Liver (tissue), 10 donors: ENCODE data around the gene SAFB2. TPM values are rescaled to one million over a fixed set of nuclear protein-coding genes. Genes with fewer than 3 reads are reported as not detected.

ENCODE experiments used
- DNase-seq: peaks from one replicate; pipeline ENCODE4 v3.0.0-alpha.2; 2017; ENCODE audit warnings: low spot score
- H3K27ac ChIP-seq, 2 donors: one replicate each; pipeline ENCODE4 v1.7.0; 2013; ENCODE audit warnings: inconsistent platforms in 2 of 2, low read length in 2 of 2, control low read depth in 1 of 2, low read depth in 1 of 2, mild to moderate bottlenecking in 1 of 2
- H3K27me3 ChIP-seq, 4 donors: one replicate each; pipeline versions ENCODE4 v1.6.1 to v1.7.0; 2013; ENCODE audit warnings: low read length in 3 of 4, inconsistent platforms in 1 of 4, mild to moderate bottlenecking in 1 of 4, moderate library complexity in 1 of 4; ENCODE audit not compliant: control insufficient read depth in 4 of 4, insufficient read depth in 4 of 4
- H3K36me3 ChIP-seq, 4 donors: one replicate each; pipeline versions ENCODE4 v1.6.1 to v1.7.0; 2013; ENCODE audit warnings: low read length in 3 of 4, mild to moderate bottlenecking in 3 of 4, low read depth in 1 of 4, moderate library complexity in 1 of 4; ENCODE audit not compliant: control insufficient read depth in 4 of 4, insufficient read depth in 3 of 4
- H3K4me1 ChIP-seq, 4 donors: one replicate each; pipeline versions ENCODE4 v1.6.1 to v1.7.0; 2013; ENCODE audit warnings: low read length in 3 of 4, mild to moderate bottlenecking in 3 of 4, moderate library complexity in 1 of 4; ENCODE audit not compliant: control insufficient read depth in 4 of 4, insufficient read depth in 4 of 4
- H3K4me3 ChIP-seq, 3 donors: one replicate each; pipeline versions ENCODE4 v1.6.1 to v1.7.0; 2013; ENCODE audit warnings: low read length in 3 of 3, control low read depth in 1 of 3, low read depth in 1 of 3, mild to moderate bottlenecking in 1 of 3
- H3K9ac ChIP-seq, 2 donors: one replicate each; pipeline ENCODE4 v1.7.0; 2013; ENCODE audit warnings: low read length in 2 of 2, mild to moderate bottlenecking in 2 of 2, moderate library complexity in 2 of 2, control low read depth in 1 of 2, low read depth in 1 of 2
- H3K9me3 ChIP-seq, 4 donors: one replicate each; pipeline versions ENCODE4 v1.6.1 to v1.7.0; 2013; ENCODE audit warnings: low read length in 3 of 4; ENCODE audit not compliant: control insufficient read depth in 4 of 4
- EGR1 ChIP-seq, 2 donors: IDR thresholded peaks; 2 replicates each; pipeline ENCODE4 v1.6.1; 2016 to 2018; ENCODE audit warnings: antibody characterized with exemption in 2 of 2, low read depth in 2 of 2
- FOXA1 ChIP-seq: IDR thresholded peaks from 2 replicates; pipeline ENCODE4 v1.6.1; 2016; ENCODE audit warnings: antibody characterized with exemption
- FOXA2 ChIP-seq: IDR thresholded peaks from 2 replicates; pipeline ENCODE4 v1.6.1; 2016; ENCODE audit warnings: antibody characterized with exemption
- GABPA ChIP-seq, 2 donors: IDR thresholded peaks in 1 of 2; conservative IDR thresholded peaks in 1 of 2; 2 replicates each; pipeline ENCODE4 v1.6.1; 2016; ENCODE audit warnings: antibody characterized with exemption in 2 of 2, mild to moderate bottlenecking in 1 of 2, moderate library complexity in 1 of 2
- HNF4A ChIP-seq, 2 donors: conservative IDR thresholded peaks; 2 replicates each; pipeline ENCODE4 v1.6.1; 2016; ENCODE audit warnings: antibody characterized with exemption in 2 of 2, mild to moderate bottlenecking in 2 of 2
- HNF4G ChIP-seq: IDR thresholded peaks from 2 replicates; pipeline ENCODE4 v1.6.1; 2016; ENCODE audit warnings: antibody characterized with exemption
- JUND ChIP-seq, 2 donors: IDR thresholded peaks; 2 replicates each; pipeline ENCODE4 v1.6.1; 2016; ENCODE audit warnings: antibody characterized with exemption in 2 of 2
- NR2F2 ChIP-seq: IDR thresholded peaks from 2 replicates; pipeline ENCODE4 v1.6.1; 2016; ENCODE audit warnings: antibody characterized with exemption
- RAD21 ChIP-seq, 2 donors: IDR thresholded peaks; 2 replicates each; pipeline ENCODE4 v1.6.1; 2016; ENCODE audit warnings: antibody characterized with exemption in 2 of 2, mild to moderate bottlenecking in 2 of 2
- RXRA ChIP-seq, 2 donors: IDR thresholded peaks; 2 replicates each; pipeline ENCODE4 v1.6.1; 2017 to 2018; ENCODE audit warnings: antibody characterized with exemption in 2 of 2, mild to moderate bottlenecking in 1 of 2
- SP1 ChIP-seq: IDR thresholded peaks from 2 replicates; pipeline ENCODE4 v1.6.1; 2018; ENCODE audit warnings: antibody characterized with exemption, mild to moderate bottlenecking
- TAF1 ChIP-seq: conservative IDR thresholded peaks from 2 replicates; pipeline ENCODE4 v1.6.1; 2016; ENCODE audit warnings: antibody characterized with exemption, mild to moderate bottlenecking
- YY1 ChIP-seq: IDR thresholded peaks from 2 replicates; pipeline ENCODE4 v1.6.1; 2016; ENCODE audit warnings: antibody characterized with exemption, mild to moderate bottlenecking
- WGBS: extraction: QIAGEN DNeasy Blood & Tissue Kit; methylation state at CpG from one replicate; pipeline ENCODE4 v1.1.7; 2013; 5-methylcytosine and 5-hydroxymethylcytosine counted together
- polyA plus RNA-seq, 2 donors: library from polyadenylated mRNA; stranded (reverse) in 1 of 2; unstranded in 1 of 2; fragments of 200-250 nt in 1 of 2; fragments of >200 nt in 1 of 2; fragmentation: Nextera tagmentation in 1 of 2; extraction: Ambion mirVana in 1 of 2; gene quantifications; one replicate each; pipeline versions ENCODE4 v1.2.1 to v1.2.3, GENCODE V29; 2013 to 2015
- small RNA-seq: library from RNA; depleted of rRNA; stranded (forward); fragments of <200 nt; gene quantifications from one replicate; pipeline ENCODE3, GENCODE V24; 2014
- total RNA-seq, 2 donors: library from RNA; depleted of rRNA; stranded (reverse); fragments of >200 nt; gene quantifications; one replicate each; pipeline ENCODE4 v1.2.3, GENCODE V29; 2014
- TF ChIP-seq, protein P1 (sequence below): fragments of 150-350 bp; IDR thresholded peaks from 2 replicates; pipeline ENCODE4 v1.5.1; 2017; ENCODE audit warnings: improper control_type of control experiment, low read depth, low read length; ENCODE audit not compliant: missing input control
- TF ChIP-seq, protein P2 (sequence below): IDR thresholded peaks from 2 replicates; pipeline ENCODE4 v1.6.1; 2016; ENCODE audit warnings: antibody characterized with exemption, mild to moderate bottlenecking
- TF ChIP-seq, protein P3 (sequence below): IDR thresholded peaks from 2 replicates; pipeline ENCODE4 v1.6.1; 2016; ENCODE audit warnings: antibody characterized with exemption
- TF ChIP-seq, protein P4 (sequence below): IDR thresholded peaks from 2 replicates; pipeline ENCODE4 v1.6.1; 2016; ENCODE audit warnings: antibody characterized with exemption
- TF ChIP-seq, protein P5 (sequence below): IDR thresholded peaks from 2 replicates; pipeline ENCODE4 v1.6.1; 2016; ENCODE audit warnings: antibody characterized with exemption
- donor health status: healthy.
- donor health status: healthy.
- donor health status: healthy.
- donor health status: healthy.
- donor health status: healthy.

The SAFB2 gene
- total and polyA plus RNA-seq, 4 donors, result 18.7 to 57.8 (median 28.5) TPM

DNA sequence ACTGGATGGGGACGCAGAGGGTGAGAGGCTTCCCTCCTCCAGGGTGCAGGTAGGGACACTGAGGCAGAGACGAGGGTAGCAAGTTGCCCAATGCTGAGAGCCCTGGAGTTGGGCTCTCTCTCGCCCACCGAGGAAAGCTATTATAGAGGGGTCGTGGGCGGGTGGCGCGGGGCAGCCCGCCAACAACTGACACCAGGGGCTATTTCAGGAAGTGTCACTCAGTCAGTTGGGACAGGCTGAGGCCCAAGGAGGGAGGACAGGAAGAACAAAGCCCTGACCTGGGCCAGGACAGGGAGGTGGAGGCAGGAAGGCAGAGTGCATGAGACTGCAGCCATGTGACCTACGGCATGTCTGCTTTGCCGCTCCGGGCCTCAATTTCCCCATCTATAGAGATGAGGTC, 84.7 kb downstream of the SAFB2 start:
- no peak overlapping the region for H3K27ac ChIP-seq
- 86% methylated on average over 12 of the region's 12 CpGs for WGBS

More for the DNA sequence above, 84.7 kb downstream of the SAFB2 start:
- Histone ChIP-seq H3K4me1 (no peaks in the 10 kb centered on the region), H3K4me3 (no peak overlapping the region), H3K27me3 (peaks cover 0 to 3% (median 0%) of the 10 kb centered on the region in 4 donors), H3K9ac (no peak overlapping the region), H3K9me3 (peaks cover 9 to 20% (median 16%) of the 10 kb centered on the region in 4 donors), H3K36me3 (no peaks in the 10 kb centered on the region)
- no peak for TF ChIP-seq RAD21 (IDR thresholded peaks at IDR 0.05)
- TF ChIP-seq NR2F2, result no peak
- no peak for TF ChIP-seq EGR1 (IDR thresholded peaks at IDR 0.05; ENCODE audit: low read depth in 2 of 2)
- TF ChIP-seq, protein P1, sequence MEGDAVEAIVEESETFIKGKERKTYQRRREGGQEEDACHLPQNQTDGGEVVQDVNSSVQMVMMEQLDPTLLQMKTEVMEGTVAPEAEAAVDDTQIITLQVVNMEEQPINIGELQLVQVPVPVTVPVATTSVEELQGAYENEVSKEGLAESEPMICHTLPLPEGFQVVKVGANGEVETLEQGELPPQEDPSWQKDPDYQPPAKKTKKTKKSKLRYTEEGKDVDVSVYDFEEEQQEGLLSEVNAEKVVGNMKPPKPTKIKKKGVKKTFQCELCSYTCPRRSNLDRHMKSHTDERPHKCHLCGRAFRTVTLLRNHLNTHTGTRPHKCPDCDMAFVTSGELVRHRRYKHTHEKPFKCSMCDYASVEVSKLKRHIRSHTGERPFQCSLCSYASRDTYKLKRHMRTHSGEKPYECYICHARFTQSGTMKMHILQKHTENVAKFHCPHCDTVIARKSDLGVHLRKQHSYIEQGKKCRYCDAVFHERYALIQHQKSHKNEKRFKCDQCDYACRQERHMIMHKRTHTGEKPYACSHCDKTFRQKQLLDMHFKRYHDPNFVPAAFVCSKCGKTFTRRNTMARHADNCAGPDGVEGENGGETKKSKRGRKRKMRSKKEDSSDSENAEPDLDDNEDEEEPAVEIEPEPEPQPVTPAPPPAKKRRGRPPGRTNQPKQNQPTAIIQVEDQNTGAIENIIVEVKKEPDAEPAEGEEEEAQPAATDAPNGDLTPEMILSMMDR, result no peak
- TF ChIP-seq, protein P2, sequence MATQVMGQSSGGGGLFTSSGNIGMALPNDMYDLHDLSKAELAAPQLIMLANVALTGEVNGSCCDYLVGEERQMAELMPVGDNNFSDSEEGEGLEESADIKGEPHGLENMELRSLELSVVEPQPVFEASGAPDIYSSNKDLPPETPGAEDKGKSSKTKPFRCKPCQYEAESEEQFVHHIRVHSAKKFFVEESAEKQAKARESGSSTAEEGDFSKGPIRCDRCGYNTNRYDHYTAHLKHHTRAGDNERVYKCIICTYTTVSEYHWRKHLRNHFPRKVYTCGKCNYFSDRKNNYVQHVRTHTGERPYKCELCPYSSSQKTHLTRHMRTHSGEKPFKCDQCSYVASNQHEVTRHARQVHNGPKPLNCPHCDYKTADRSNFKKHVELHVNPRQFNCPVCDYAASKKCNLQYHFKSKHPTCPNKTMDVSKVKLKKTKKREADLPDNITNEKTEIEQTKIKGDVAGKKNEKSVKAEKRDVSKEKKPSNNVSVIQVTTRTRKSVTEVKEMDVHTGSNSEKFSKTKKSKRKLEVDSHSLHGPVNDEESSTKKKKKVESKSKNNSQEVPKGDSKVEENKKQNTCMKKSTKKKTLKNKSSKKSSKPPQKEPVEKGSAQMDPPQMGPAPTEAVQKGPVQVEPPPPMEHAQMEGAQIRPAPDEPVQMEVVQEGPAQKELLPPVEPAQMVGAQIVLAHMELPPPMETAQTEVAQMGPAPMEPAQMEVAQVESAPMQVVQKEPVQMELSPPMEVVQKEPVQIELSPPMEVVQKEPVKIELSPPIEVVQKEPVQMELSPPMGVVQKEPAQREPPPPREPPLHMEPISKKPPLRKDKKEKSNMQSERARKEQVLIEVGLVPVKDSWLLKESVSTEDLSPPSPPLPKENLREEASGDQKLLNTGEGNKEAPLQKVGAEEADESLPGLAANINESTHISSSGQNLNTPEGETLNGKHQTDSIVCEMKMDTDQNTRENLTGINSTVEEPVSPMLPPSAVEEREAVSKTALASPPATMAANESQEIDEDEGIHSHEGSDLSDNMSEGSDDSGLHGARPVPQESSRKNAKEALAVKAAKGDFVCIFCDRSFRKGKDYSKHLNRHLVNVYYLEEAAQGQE, result no peak
- TF ChIP-seq HNF4A (conservative IDR thresholded peaks at IDR 0.05), result no peak
- no peak for TF ChIP-seq HNF4G
- TF ChIP-seq, protein P3, sequence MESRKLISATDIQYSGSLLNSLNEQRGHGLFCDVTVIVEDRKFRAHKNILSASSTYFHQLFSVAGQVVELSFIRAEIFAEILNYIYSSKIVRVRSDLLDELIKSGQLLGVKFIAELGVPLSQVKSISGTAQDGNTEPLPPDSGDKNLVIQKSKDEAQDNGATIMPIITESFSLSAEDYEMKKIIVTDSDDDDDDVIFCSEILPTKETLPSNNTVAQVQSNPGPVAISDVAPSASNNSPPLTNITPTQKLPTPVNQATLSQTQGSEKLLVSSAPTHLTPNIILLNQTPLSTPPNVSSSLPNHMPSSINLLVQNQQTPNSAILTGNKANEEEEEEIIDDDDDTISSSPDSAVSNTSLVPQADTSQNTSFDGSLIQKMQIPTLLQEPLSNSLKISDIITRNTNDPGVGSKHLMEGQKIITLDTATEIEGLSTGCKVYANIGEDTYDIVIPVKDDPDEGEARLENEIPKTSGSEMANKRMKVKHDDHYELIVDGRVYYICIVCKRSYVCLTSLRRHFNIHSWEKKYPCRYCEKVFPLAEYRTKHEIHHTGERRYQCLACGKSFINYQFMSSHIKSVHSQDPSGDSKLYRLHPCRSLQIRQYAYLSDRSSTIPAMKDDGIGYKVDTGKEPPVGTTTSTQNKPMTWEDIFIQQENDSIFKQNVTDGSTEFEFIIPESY, result no peak
- no peak for TF ChIP-seq JUND (IDR thresholded peaks at IDR 0.05)
- TF ChIP-seq YY1, result no peak
- no peak for TF ChIP-seq FOXA2
- no peak for TF ChIP-seq SP1
- TF ChIP-seq TAF1, result no peak
- no peak for TF ChIP-seq GABPA (IDR thresholded peaks at IDR 0.05 in 1 of 2, conservative IDR thresholded peaks at IDR 0.05 in 1 of 2)
- no peak for TF ChIP-seq FOXA1
- TF ChIP-seq, protein P4, sequence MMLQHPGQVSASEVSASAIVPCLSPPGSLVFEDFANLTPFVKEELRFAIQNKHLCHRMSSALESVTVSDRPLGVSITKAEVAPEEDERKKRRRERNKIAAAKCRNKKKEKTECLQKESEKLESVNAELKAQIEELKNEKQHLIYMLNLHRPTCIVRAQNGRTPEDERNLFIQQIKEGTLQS, result no peak
- TF ChIP-seq, protein P5, sequence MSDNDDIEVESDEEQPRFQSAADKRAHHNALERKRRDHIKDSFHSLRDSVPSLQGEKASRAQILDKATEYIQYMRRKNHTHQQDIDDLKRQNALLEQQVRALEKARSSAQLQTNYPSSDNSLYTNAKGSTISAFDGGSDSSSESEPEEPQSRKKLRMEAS, result no peak
- TF ChIP-seq RXRA (IDR thresholded peaks at IDR 0.05), result no peak
- no peak for DNase-seq

Small RNAs within 50 kb of the gene (small RNA-seq; reads per million reads assigned to genes)
- gene SNRPEP4, result 0.09 reads per million

Other genes starting within 250 kb of the SAFB2 start
- not detected for gene ZNRF4, start 167.4 kb downstream of the SAFB2 start, total RNA-seq
- not detected for gene ZNRF4, start 167.4 kb downstream of the SAFB2 start, polyA plus RNA-seq
- under 1 TPM in 1 of 2 donors, not detected in 1; 0.05 TPM for gene TINCR, start 54.8 kb downstream of the SAFB2 start, total RNA-seq
- under 1 TPM in 1 of 2 donors, not detected in 1; 0.08 TPM for gene TINCR, start 54.8 kb downstream of the SAFB2 start, polyA plus RNA-seq
- 10 to 100 TPM; 52.1 to 65.0 TPM for gene SAFB, start 307 bp upstream of the SAFB2 start, total RNA-seq
- gene SAFB, start 307 bp upstream of the SAFB2 start, polyA plus RNA-seq, result 10 to 100 TPM; 16.5 to 24.8 TPM
- 10 to 100 TPM; 11.5 to 19.0 TPM for gene MICOS13, start 57.7 kb upstream of the SAFB2 start, total RNA-seq
- 10 to 100 TPM; 42.7 to 84.0 TPM for gene MICOS13, start 57.7 kb upstream of the SAFB2 start, polyA plus RNA-seq
- 1 to 10 TPM; 1.3 to 1.4 TPM for gene HSD11B1L, start 58.3 kb upstream of the SAFB2 start, total RNA-seq
- gene HSD11B1L, start 58.3 kb upstream of the SAFB2 start, polyA plus RNA-seq, result 1 to 10 TPM; 2.4 to 2.5 TPM
- gene RPL36, start 67.5 kb upstream of the SAFB2 start, total RNA-seq, result 100 to 1,000 TPM in 1 of 2 donors, 10 to 100 TPM in 1; 47.2 to 251 TPM
- 100 to 1,000 TPM; 390 to 556 TPM for gene RPL36, start 67.5 kb upstream of the SAFB2 start, polyA plus RNA-seq
- 10 to 100 TPM; 32.3 to 68.9 TPM for gene LONP1, start 97.4 kb upstream of the SAFB2 start, total RNA-seq
- gene LONP1, start 97.4 kb upstream of the SAFB2 start, polyA plus RNA-seq, result 10 to 100 TPM; 46.1 to 83.9 TPM
- gene CATSPERD, start 97.9 kb upstream of the SAFB2 start, total RNA-seq, result not detected
- not detected for gene CATSPERD, start 97.9 kb upstream of the SAFB2 start, polyA plus RNA-seq
- under 1 TPM; 0.42 to 0.84 TPM for gene PRR22, start 162.0 kb upstream of the SAFB2 start, total RNA-seq
- 1 to 10 TPM in 1 of 2 donors, under 1 TPM in 1; 0.40 to 1.6 TPM for gene PRR22, start 162.0 kb upstream of the SAFB2 start, polyA plus RNA-seq
- gene DUS3L, start 168.4 kb upstream of the SAFB2 start, total RNA-seq, result 10 to 100 TPM; 16.3 to 19.0 TPM
- gene DUS3L, start 168.4 kb upstream of the SAFB2 start, polyA plus RNA-seq, result 10 to 100 TPM; 12.2 to 17.4 TPM
- gene NRTN, start 182.3 kb upstream of the SAFB2 start, total RNA-seq, result 1 to 10 TPM; 3.3 to 3.7 TPM
- 1 to 10 TPM; 1.3 to 5.3 TPM for gene NRTN, start 182.3 kb upstream of the SAFB2 start, polyA plus RNA-seq
- 1 to 10 TPM; 2.6 to 8.4 TPM for gene FUT6, start 216.9 kb upstream of the SAFB2 start, total RNA-seq
- 10 to 100 TPM in 1 of 2 donors, 1 to 10 TPM in 1; 6.2 to 14.0 TPM for gene FUT6, start 216.9 kb upstream of the SAFB2 start, polyA plus RNA-seq
- gene FUT3, start 228.7 kb upstream of the SAFB2 start, total RNA-seq, result under 1 TPM in 1 of 2 donors, not detected in 1; 0.25 TPM
- under 1 TPM; 0.27 to 0.47 TPM for gene FUT3, start 228.7 kb upstream of the SAFB2 start, polyA plus RNA-seq
- gene FUT5, start 247.8 kb upstream of the SAFB2 start, total RNA-seq, result under 1 TPM; 0.05 to 0.17 TPM
- under 1 TPM in 1 of 2 donors, not detected in 1; 0.02 TPM for gene FUT5, start 247.8 kb upstream of the SAFB2 start, polyA plus RNA-seq